Activated CD4-positive, alpha-beta T cell treated with anti-CD3 and anti-CD28 coated beads, Interleukin-2, amount 10 ng/mL, durations not matched to agents 24 days and 14 days (primary cell): Measurements from ENCODE around the gene MYO9A. TPM values are rescaled to one million over a fixed set of nuclear protein-coding genes. Genes with fewer than 3 reads are reported as not detected.

Experiments used
- DNase-seq: peaks from one replicate; pipeline ENCODE4 v3.0.0; 2022
- H3K27ac Mint-ChIP-seq: one replicate; pipeline ENCODE4 v1.8.0; 2022; ENCODE audit warnings: mild to moderate bottlenecking, mixed read lengths
- H3K27me3 Mint-ChIP-seq: one replicate; pipeline ENCODE4 v1.8.0; 2022; ENCODE audit warnings: mixed read lengths
- H3K36me3 Mint-ChIP-seq: one replicate; pipeline ENCODE4 v1.8.0; 2022; ENCODE audit warnings: low read depth, mild to moderate bottlenecking, mixed read lengths
- H3K4me1 Mint-ChIP-seq: one replicate; pipeline ENCODE4 v1.8.0; 2021; ENCODE audit warnings: mixed read lengths
- H3K4me3 Mint-ChIP-seq: one replicate; pipeline ENCODE4 v1.8.0; 2022; ENCODE audit warnings: mild to moderate bottlenecking, moderate library complexity, mixed read lengths
- H3K9me3 Mint-ChIP-seq: one replicate; pipeline ENCODE4 v1.8.0; 2021; ENCODE audit warnings: mixed read lengths
- intact Hi-C: fragments of 100-400 bp; cut with micrococcal nuclease; formaldehyde crosslinking; loops from one replicate; pipeline ENCODE4 v1.15.1; 2023
- total RNA-seq: library from RNA; stranded (reverse); gene quantifications from 2 replicates; pipeline ENCODE4 v1.2.3, GENCODE V29; 2022

The MYO9A gene
- total RNA-seq, 1 donor from 2014 or later = 19.4 TPM

- no peaks in the 10 kb centered on the region for H3K4me1 Mint-ChIP-seq
- H3K4me3 Mint-ChIP-seq = no peak overlapping the region
- H3K9me3 Mint-ChIP-seq = no peaks in the 10 kb centered on the region
- no peak overlapping the region for H3K27ac Mint-ChIP-seq
- intact Hi-C loops = no loop called here
- no peaks in the 10 kb centered on the region for H3K27me3 Mint-ChIP-seq
- H3K36me3 Mint-ChIP-seq = no peaks in the 10 kb centered on the region
- DNase-seq = no peak
These were observed 146.0 kb downstream of the MYO9A start for GRCh38 chr15:71971905-71972304.

GRCh38 chr15:71970435-71970834, 147.5 kb downstream of the MYO9A start:
- H3K27me3 Mint-ChIP-seq = no peaks in the 10 kb centered on the region

GRCh38 chr15:71962537-71962936, 155.4 kb downstream of the MYO9A start:
- H3K4me3 Mint-ChIP-seq = no peak overlapping the region
- H3K27me3 Mint-ChIP-seq = no peaks in the 10 kb centered on the region
- no peak overlapping the region for H3K27ac Mint-ChIP-seq
- no peaks in the 10 kb centered on the region for H3K36me3 Mint-ChIP-seq
- H3K4me1 Mint-ChIP-seq = no peaks in the 10 kb centered on the region
- H3K9me3 Mint-ChIP-seq = no peaks in the 10 kb centered on the region
- DNase-seq = no peak
- intact Hi-C loops = no loop called here

More at GRCh38 chr15:71970435-71970834, 147.5 kb downstream of the MYO9A start:
- Mint-ChIP-seq H3K9me3 (no peaks in the 10 kb centered on the region), H3K27ac (no peak overlapping the region), H3K4me1 (no peaks in the 10 kb centered on the region), H3K4me3 (no peak overlapping the region), H3K36me3 (no peaks in the 10 kb centered on the region)
- intact Hi-C loops = no loop called here
- DNase-seq = no peak

GRCh38 chr15:71957026-71957425, 160.9 kb downstream of the MYO9A start:
- no peaks in the 10 kb centered on the region for H3K27me3 Mint-ChIP-seq
- no peak overlapping the region for H3K4me3 Mint-ChIP-seq
- peaks cover 2% of the 10 kb centered on the region for H3K4me1 Mint-ChIP-seq
- DNase-seq = no peak
- no peaks in the 10 kb centered on the region for H3K9me3 Mint-ChIP-seq
- H3K27ac Mint-ChIP-seq = no peak overlapping the region
- intact Hi-C loops = no loop called here
- no peaks in the 10 kb centered on the region for H3K36me3 Mint-ChIP-seq

- no peaks in the 10 kb centered on the region for H3K9me3 Mint-ChIP-seq
- no peak overlapping the region for H3K4me3 Mint-ChIP-seq
- DNase-seq = no peak
- peaks cover 2% of the 10 kb centered on the region for H3K4me1 Mint-ChIP-seq
- no peak overlapping the region for H3K27ac Mint-ChIP-seq
- H3K36me3 Mint-ChIP-seq = no peaks in the 10 kb centered on the region
- no peaks in the 10 kb centered on the region for H3K27me3 Mint-ChIP-seq
- intact Hi-C loops = no loop called here
These were observed 166.8 kb downstream of the MYO9A start for GRCh38 chr15:71951134-71951533.

- no peaks in the 10 kb centered on the region for H3K9me3 Mint-ChIP-seq
- no peaks in the 10 kb centered on the region for H3K36me3 Mint-ChIP-seq
- intact Hi-C loops = no loop called here
- no peaks in the 10 kb centered on the region for H3K27me3 Mint-ChIP-seq
- no peak for DNase-seq
- H3K27ac Mint-ChIP-seq = no peak overlapping the region
- no peaks in the 10 kb centered on the region for H3K4me1 Mint-ChIP-seq
- H3K4me3 Mint-ChIP-seq = no peak overlapping the region
These were observed 172.9 kb downstream of the MYO9A start for GRCh38 chr15:71945012-71945411.

- DNase-seq = no peak
- Mint-ChIP-seq H3K36me3 (no peaks in the 10 kb centered on the region), H3K27ac (no peak overlapping the region), H3K27me3 (no peaks in the 10 kb centered on the region), H3K4me3 (no peak overlapping the region), H3K4me1 (no peaks in the 10 kb centered on the region), H3K9me3 (no peaks in the 10 kb centered on the region)
- intact Hi-C loops = no loop called here
These were observed 174.1 kb downstream of the MYO9A start for GRCh38 chr15:71943806-71944205.

- H3K9me3 Mint-ChIP-seq = no peaks in the 10 kb centered on the region
- intact Hi-C loops = no loop called here
These were observed 177.9 kb downstream of the MYO9A start for GRCh38 chr15:71939981-71940588.

GRCh38 chr15:71937650-71938311, 180.2 kb downstream of the MYO9A start:
- H3K27me3 Mint-ChIP-seq = no peaks in the 10 kb centered on the region
- H3K36me3 Mint-ChIP-seq = peaks cover 5% of the 10 kb centered on the region
- no peak for DNase-seq
- intact Hi-C loops = no loop called here
- H3K9me3 Mint-ChIP-seq = no peaks in the 10 kb centered on the region
- no peaks in the 10 kb centered on the region for H3K4me1 Mint-ChIP-seq
- no peak overlapping the region for H3K27ac Mint-ChIP-seq
- H3K4me3 Mint-ChIP-seq = no peak overlapping the region

More at GRCh38 chr15:71939981-71940588, 177.9 kb downstream of the MYO9A start:
- DNase-seq = no peak
- Mint-ChIP-seq H3K27me3 (no peaks in the 10 kb centered on the region), H3K4me1 (no peaks in the 10 kb centered on the region), H3K36me3 (peaks cover 1% of the 10 kb centered on the region), H3K27ac (no peak overlapping the region), H3K4me3 (no peak overlapping the region)

GRCh38 chr15:71934446-71934845, 183.5 kb downstream of the MYO9A start:
- H3K9me3 Mint-ChIP-seq = peaks cover 14% of the 10 kb centered on the region
- H3K4me1 Mint-ChIP-seq = no peaks in the 10 kb centered on the region
- DNase-seq = no peak
- no peak overlapping the region for H3K27ac Mint-ChIP-seq
- intact Hi-C loops = no loop called here
- H3K36me3 Mint-ChIP-seq = peaks cover 23% of the 10 kb centered on the region
- H3K4me3 Mint-ChIP-seq = no peak overlapping the region
- no peaks in the 10 kb centered on the region for H3K27me3 Mint-ChIP-seq

GRCh38 chr15:71932689-71933088, 185.3 kb downstream of the MYO9A start:
- intact Hi-C loops = no loop called here
- Mint-ChIP-seq H3K4me1 (no peaks in the 10 kb centered on the region), H3K36me3 (peaks cover 23% of the 10 kb centered on the region), H3K9me3 (peaks cover 14% of the 10 kb centered on the region), H3K4me3 (no peak overlapping the region), H3K27ac (no peak overlapping the region), H3K27me3 (no peaks in the 10 kb centered on the region)
- DNase-seq = no peak

GRCh38 chr15:71931261-71931660, 186.7 kb downstream of the MYO9A start:
- Mint-ChIP-seq H3K36me3 (peaks cover 23% of the 10 kb centered on the region), H3K27me3 (no peaks in the 10 kb centered on the region), H3K4me3 (no peak overlapping the region), H3K27ac (no peak overlapping the region), H3K4me1 (no peaks in the 10 kb centered on the region), H3K9me3 (peaks cover 14% of the 10 kb centered on the region)
- no peak for DNase-seq
- intact Hi-C loops = no loop called here

- intact Hi-C loops = no loop called here
- Mint-ChIP-seq H3K4me3 (no peak overlapping the region), H3K9me3 (peaks cover 4% of the 10 kb centered on the region), H3K27me3 (no peaks in the 10 kb centered on the region), H3K4me1 (no peaks in the 10 kb centered on the region), H3K27ac (no peak overlapping the region), H3K36me3 (peaks cover 2% of the 10 kb centered on the region)
- no peak for DNase-seq
These were observed 192.8 kb downstream of the MYO9A start for GRCh38 chr15:71925145-71925544.

GRCh38 chr15:71921191-71921590, 196.8 kb downstream of the MYO9A start:
- intact Hi-C loops = no loop called here
- H3K36me3 Mint-ChIP-seq = no peaks in the 10 kb centered on the region

GRCh38 chr15:71920573-71920972, 197.4 kb downstream of the MYO9A start:
- H3K27me3 Mint-ChIP-seq = no peaks in the 10 kb centered on the region
- H3K36me3 Mint-ChIP-seq = no peaks in the 10 kb centered on the region

More at GRCh38 chr15:71921191-71921590, 196.8 kb downstream of the MYO9A start:
- Mint-ChIP-seq H3K27me3 (no peaks in the 10 kb centered on the region), H3K4me1 (no peaks in the 10 kb centered on the region), H3K27ac (no peak overlapping the region), H3K9me3 (no peaks in the 10 kb centered on the region), H3K4me3 (no peak overlapping the region)
- no peak for DNase-seq

More at GRCh38 chr15:71920573-71920972, 197.4 kb downstream of the MYO9A start:
- intact Hi-C loops = no loop called here
- no peak overlapping the region for H3K27ac Mint-ChIP-seq
- no peak overlapping the region for H3K4me3 Mint-ChIP-seq
- H3K9me3 Mint-ChIP-seq = no peaks in the 10 kb centered on the region
- DNase-seq = no peak
- H3K4me1 Mint-ChIP-seq = no peaks in the 10 kb centered on the region
